B cell (primary cell): ENCODE results near the gene MRPS15. TPM values are rescaled to one million over a fixed set of nuclear protein-coding genes. Genes with fewer than 3 reads are reported as not detected.
A peak's percentile ranks its signal among the peaks of the same experiment; 100 is the strongest.

Source experiments
- ATAC-seq: fragments of 200-7000 bp; cut with Tn5 transposase; one replicate; pipeline ENCODE4 v1.10.0; 2021; ENCODE audit warnings: low read depth, mild to moderate bottlenecking, moderate number of reproducible peaks, moderate library complexity
- CTCF ChIA-PET: fragments of 350-600 bp; sonication (Branson Sonifier 250); formaldehyde crosslinking; loops from one replicate; lab custom pipeline; 2021; ENCODE audit warnings: antibody characterized with exemption, inconsistent platforms; lab: Charles Lee
- POLR2A ChIA-PET: fragments of 350-600 bp; sonication (Branson Sonifier 250); formaldehyde crosslinking; loops from one replicate; lab custom pipeline; 2021; ENCODE audit warnings: antibody characterized with exemption; lab: Charles Lee
- DNase-seq: peaks from one replicate; pipeline ENCODE4 v3.0.0; 2013
- H2AFZ ChIP-seq: 2 replicates; pipeline ENCODE4 v1.6.1; 2012; ENCODE audit warnings: mild to moderate bottlenecking, low read depth, low read length; ENCODE audit not compliant: insufficient read depth, poor library complexity, severe bottlenecking
- H3K27ac ChIP-seq, 2 donors: 1 replicate in 1 of 2; 2 replicates in 1 of 2; pipeline ENCODE4 v1.5.1; 2012 to 2013; ENCODE audit warnings: low read length in 2 of 2, mild to moderate bottlenecking in 2 of 2, moderate library complexity in 1 of 2
- H3K27me3 ChIP-seq, 4 experiments: fragments of 200-600 bp in 1 of 4; sonication (generic) in 1 of 4; replicated peaks in 1 of 4; 1 replicate in 2 of 4; 2 replicates in 2 of 4; pipeline versions ENCODE4 v1.6.1 to v1.7.0; 2013 to 2016; ENCODE audit warnings: low read length in 3 of 4, mild to moderate bottlenecking in 2 of 4, mixed read lengths in 1 of 4, moderate library complexity in 1 of 4; ENCODE audit not compliant: insufficient read depth in 4 of 4, control insufficient read depth in 3 of 4; ENCODE audit errors: control extremely low read depth in 1 of 4
- H3K36me3 ChIP-seq, 2 experiments: replicated peaks in 1 of 2; 1 replicate in 1 of 2; 2 replicates in 1 of 2; pipeline versions ENCODE4 v1.6.1 to v1.7.1; 2013; ENCODE audit warnings: low read length in 1 of 2; ENCODE audit not compliant: insufficient read depth in 2 of 2, control insufficient read depth in 1 of 2; ENCODE audit errors: control extremely low read depth in 1 of 2, extremely low read depth in 1 of 2
- H3K4me1 ChIP-seq, 2 donors: fragments of 200-600 bp in 1 of 2; sonication (generic) in 1 of 2; 1 replicate in 1 of 2; 2 replicates in 1 of 2; pipeline versions ENCODE4 v1.5.1 to v1.6.1; 2013 to 2017; ENCODE audit warnings: low read length in 2 of 2; ENCODE audit not compliant: control insufficient read depth in 2 of 2, insufficient read depth in 2 of 2
- H3K4me2 ChIP-seq: replicated peaks from 2 replicates; pipeline ENCODE3; 2012; ENCODE audit warnings: mild to moderate bottlenecking, low read depth, low read length; ENCODE audit not compliant: poor library complexity, severe bottlenecking
- H3K4me3 ChIP-seq, 5 experiments: fragments of 200-600 bp in 1 of 5; sonication (generic) in 1 of 5; 1 replicate in 3 of 5; 2 replicates in 2 of 5; pipeline versions ENCODE4 v1.5.1 to v1.7.0; 2011 to 2016; ENCODE audit warnings: low read length in 4 of 5, mild to moderate bottlenecking in 4 of 5, low read depth in 2 of 5, control low read depth in 1 of 5, moderate library complexity in 1 of 5; ENCODE audit not compliant: insufficient read depth in 1 of 5; ENCODE audit errors: control extremely low read depth in 1 of 5, extremely low read depth in 1 of 5
- H3K79me2 ChIP-seq: fragments of 200-600 bp; sonication (generic); one replicate; pipeline ENCODE4 v1.6.0; 2016; ENCODE audit warnings: low read length; ENCODE audit not compliant: control insufficient read depth, insufficient read depth
- H3K9ac ChIP-seq: fragments of 200-600 bp; sonication (generic); 2 replicates; pipeline ENCODE4 v1.6.1; 2017; ENCODE audit warnings: mild to moderate bottlenecking, low read length, moderate library complexity
- H3K9me3 ChIP-seq, 3 donors: one replicate each; pipeline versions ENCODE4 v1.6.1 to v1.7.1; 2013; ENCODE audit warnings: low read length in 2 of 3; ENCODE audit not compliant: control insufficient read depth in 2 of 3, insufficient read depth in 1 of 3; ENCODE audit errors: control extremely low read depth in 1 of 3
- H4K20me1 ChIP-seq: 2 replicates; pipeline ENCODE4 v1.6.0; 2012; ENCODE audit warnings: mild to moderate bottlenecking, low read length; ENCODE audit not compliant: insufficient read depth, control insufficient read depth, poor library complexity, severe bottlenecking
- H3K27ac Mint-ChIP-seq: one replicate; pipeline ENCODE4 v1.8.0; 2021; ENCODE audit warnings: mixed read lengths
- H3K27me3 Mint-ChIP-seq: one replicate; pipeline ENCODE4 v1.8.0; 2021; ENCODE audit warnings: mixed read lengths
- H3K4me1 Mint-ChIP-seq: one replicate; pipeline ENCODE4 v1.8.0; 2021; ENCODE audit warnings: mixed read lengths
- H3K4me3 Mint-ChIP-seq: one replicate; pipeline ENCODE4 v1.8.0; 2021; ENCODE audit warnings: mixed read lengths
- H3K9me3 Mint-ChIP-seq: one replicate; pipeline ENCODE4 v1.8.0; 2022; ENCODE audit warnings: mixed read lengths; ENCODE audit not compliant: insufficient read depth
- EZH2 ChIP-seq: IDR thresholded peaks from 2 replicates; pipeline ENCODE4 v1.6.1; 2012; ENCODE audit warnings: borderline replicate concordance, low read depth, mild to moderate bottlenecking, moderate library complexity, low read length; ENCODE audit not compliant: insufficient read depth, poor library complexity, severe bottlenecking
- WGBS: methylation state at CpG from one replicate; pipeline ENCODE4 v1.1.5; 2013; ENCODE audit warnings: missing lambda C conversion rate; ENCODE audit not compliant: insufficient coverage; 5-methylcytosine and 5-hydroxymethylcytosine counted together
- intact Hi-C: fragments of 100-400 bp; cut with micrococcal nuclease; formaldehyde crosslinking; loops from one replicate; pipeline ENCODE4 v1.10.0; 2022
- polyA plus RNA-seq: library from polyadenylated mRNA; depleted of rRNA; stranded (reverse); fragments of >200 nt; gene quantifications from 2 replicates; pipeline ENCODE4 v1.2.3, GENCODE V29; 2012
- total RNA-seq, 2 donors: library from RNA; stranded (reverse); fragments of 120-200 nt in 1 of 2; gene quantifications; 1 replicate in 1 of 2; 2 replicates in 1 of 2; pipeline versions ENCODE4 v1.2.3 to v1.2.4, GENCODE V29; 2013 to 2022
- TF ChIP-seq, protein P1 (sequence below): fragments of 200-600 bp; IDR thresholded peaks from one replicate; pipeline ENCODE4 v1.8.0; 2022; ENCODE audit warnings: antibody characterized with exemption, mild to moderate bottlenecking

The MRPS15 gene
- total and polyA plus RNA-seq, 2 donors (not counting 1 experiment from before 2014, with no cell fraction given): 27.1 to 34.4 TPM

DNA sequence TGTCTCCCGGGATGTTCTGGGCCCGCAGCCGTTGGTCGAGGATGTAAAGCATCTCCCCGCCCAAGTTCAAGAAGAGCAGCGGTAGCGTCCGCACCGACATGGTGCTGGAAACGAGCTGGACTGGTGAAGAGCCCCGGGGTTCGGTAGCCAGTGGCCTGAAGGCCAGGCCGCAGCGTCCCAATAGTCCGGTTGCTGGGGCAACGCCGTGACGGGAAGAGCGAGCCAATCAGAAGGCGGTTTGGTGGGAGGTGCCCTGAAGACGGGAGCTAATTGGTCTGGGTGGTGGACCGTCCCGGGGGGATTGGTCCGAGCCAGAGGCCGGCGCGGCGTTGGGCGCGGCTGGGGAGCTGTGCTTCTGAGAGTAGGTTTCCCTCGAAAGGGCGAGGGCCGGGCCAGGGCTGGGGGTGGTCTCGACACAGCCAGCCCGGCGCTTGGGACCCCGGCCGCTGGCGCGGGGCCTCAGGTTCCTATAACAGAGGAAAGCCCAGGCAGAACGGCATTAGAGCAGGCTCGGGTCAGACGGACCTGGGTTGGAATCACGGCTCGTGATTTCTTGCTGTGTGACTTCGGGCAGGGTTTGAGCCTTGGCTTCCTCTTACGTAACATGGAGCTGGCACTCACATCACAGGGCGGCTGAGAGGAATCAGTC is 13.8 kb downstream of the MRPS15 start, which contains the start of gene OSCP1:
OSCP1 (minus strand) TSS at position 182 of the 649 bp plus-strand sequence; CDS start at position 100, 82 bp downstream.
- DNase-seq (peak; percentile 96), ATAC-seq (peak; percentile 98)
- Mint-ChIP-seq H3K4me1 (peaks cover 18% of the 10 kb centered on the region), H3K27ac (peak within 1 kb of the TSS; percentile 96), H3K9me3 (no peaks in the 10 kb centered on the region), H3K27me3 (no peaks in the 10 kb centered on the region), H3K4me3 (peak within 1 kb of the TSS; percentile 97)
- no peaks in the 10 kb centered on the region for H3K9me3 ChIP-seq
- peaks cover 3 to 15% of the 10 kb centered on the region in 2 donors for H3K4me1 ChIP-seq
- H3K4me2 ChIP-seq: peak within 1 kb of the TSS; percentile 80
- peak within 1 kb of the TSS; percentile 67 to 86 (median 76) for H3K4me3 ChIP-seq
- peak within 1 kb of the TSS; percentile 92 to 96 for H3K27ac ChIP-seq
- ChIA-PET POLR2A (interaction anchor here (0.6 to 2.7 kb wide), 7 partner anchors 14 to 1025 kb away, joined by 3 to 20 read pairs (median 3); partner anchors contain the start of genes MRPS15, SH3D21 and STK40), CTCF (interaction anchor here (0.6 to 1.5 kb wide), 5 partner anchors 10 to 637 kb away, joined by 3 to 5 read pairs (median 4); partner anchors contain the start of gene MRPS15)
- peak within 1 kb of the TSS; percentile 80 for H3K9ac ChIP-seq
- H2AFZ ChIP-seq: peak within 1 kb of the TSS; percentile 83
- no peaks in the 10 kb centered on the region for H3K27me3 ChIP-seq
- TF ChIP-seq, protein P1, sequence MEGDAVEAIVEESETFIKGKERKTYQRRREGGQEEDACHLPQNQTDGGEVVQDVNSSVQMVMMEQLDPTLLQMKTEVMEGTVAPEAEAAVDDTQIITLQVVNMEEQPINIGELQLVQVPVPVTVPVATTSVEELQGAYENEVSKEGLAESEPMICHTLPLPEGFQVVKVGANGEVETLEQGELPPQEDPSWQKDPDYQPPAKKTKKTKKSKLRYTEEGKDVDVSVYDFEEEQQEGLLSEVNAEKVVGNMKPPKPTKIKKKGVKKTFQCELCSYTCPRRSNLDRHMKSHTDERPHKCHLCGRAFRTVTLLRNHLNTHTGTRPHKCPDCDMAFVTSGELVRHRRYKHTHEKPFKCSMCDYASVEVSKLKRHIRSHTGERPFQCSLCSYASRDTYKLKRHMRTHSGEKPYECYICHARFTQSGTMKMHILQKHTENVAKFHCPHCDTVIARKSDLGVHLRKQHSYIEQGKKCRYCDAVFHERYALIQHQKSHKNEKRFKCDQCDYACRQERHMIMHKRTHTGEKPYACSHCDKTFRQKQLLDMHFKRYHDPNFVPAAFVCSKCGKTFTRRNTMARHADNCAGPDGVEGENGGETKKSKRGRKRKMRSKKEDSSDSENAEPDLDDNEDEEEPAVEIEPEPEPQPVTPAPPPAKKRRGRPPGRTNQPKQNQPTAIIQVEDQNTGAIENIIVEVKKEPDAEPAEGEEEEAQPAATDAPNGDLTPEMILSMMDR: no peak
- TF ChIP-seq EZH2: no peak
- no peaks in the 10 kb centered on the region for H3K79me2 ChIP-seq
- intact Hi-C loops: loop anchor here (1.0 to 2.0 kb wide), 4 partner anchors 14 to 1104 kb away; partner anchors contain the start of genes ADPRS, MRPS15 and SNIP1
- no peaks in the 10 kb centered on the region for H4K20me1 ChIP-seq
- peaks cover 3 to 8% of the 10 kb centered on the region in 2 experiments for H3K36me3 ChIP-seq
- 2% methylated on average over 48 of the region's 48 CpGs for WGBS

DNA sequence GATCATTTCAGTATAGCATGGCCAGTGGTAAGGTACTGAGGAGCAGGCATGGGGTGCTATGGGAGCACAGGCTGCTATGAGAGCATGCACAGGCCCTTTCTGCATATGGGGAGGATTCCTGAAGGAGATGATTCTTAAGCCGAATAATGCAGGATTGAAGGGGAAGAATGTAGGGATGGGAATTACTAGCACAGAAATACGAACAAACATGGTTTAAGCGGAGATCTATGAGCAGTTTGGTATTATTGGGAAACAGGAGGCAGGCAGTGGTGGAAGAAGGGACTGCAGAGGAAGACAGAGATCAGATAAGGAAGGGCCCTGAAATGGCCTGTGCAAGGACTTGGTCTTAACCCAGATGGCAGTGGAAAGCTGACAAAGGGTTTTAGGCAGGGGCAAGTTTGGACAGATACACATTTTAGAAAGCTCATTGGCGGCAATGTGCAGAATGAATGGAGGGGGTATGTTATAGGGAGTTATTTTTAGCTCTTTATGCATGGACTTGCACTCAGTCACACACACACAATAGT is 15.6 kb downstream of the MRPS15 start:
- H3K4me2 ChIP-seq: no peak overlapping the region
- H3K4me3 Mint-ChIP-seq: peak overlapping the region; percentile 1
- CTCF ChIA-PET: no interaction called here

More for the DNA sequence above, 15.6 kb downstream of the MRPS15 start:
- Mint-ChIP-seq H3K9me3 (no peaks in the 10 kb centered on the region), H3K27me3 (no peaks in the 10 kb centered on the region), H3K27ac (no peak overlapping the region), H3K4me1 (peaks cover 18% of the 10 kb centered on the region)
- no peaks in the 10 kb centered on the region for H3K36me3 ChIP-seq
- intact Hi-C loops: no loop called here
- no peak overlapping the region for H3K27ac ChIP-seq
- H3K79me2 ChIP-seq: no peaks in the 10 kb centered on the region
- no peak for ATAC-seq
- no peak overlapping the region for H2AFZ ChIP-seq
- no peak for DNase-seq
- H3K4me3 ChIP-seq: no peak overlapping the region
- H3K9ac ChIP-seq: no peak overlapping the region
- WGBS: 97% methylated on average over 3 of the region's 4 CpGs
- H3K9me3 ChIP-seq: no peaks in the 10 kb centered on the region
- POLR2A ChIA-PET: no interaction called here
- H3K27me3 ChIP-seq: no peaks in the 10 kb centered on the region
- TF ChIP-seq EZH2: no peak
- TF ChIP-seq, protein P1: no peak
- peaks cover 3 to 15% of the 10 kb centered on the region in 2 donors for H3K4me1 ChIP-seq
- no peaks in the 10 kb centered on the region for H4K20me1 ChIP-seq
